Ishikawa (cell line): ENCODE results near the gene BICC1.

ENCODE experiments used
- CEBPB ChIP-seq: IDR thresholded peaks from 2 replicates; pipeline ENCODE4 v1.6.1; 2012
- CREB1 ChIP-seq: IDR thresholded peaks from 2 replicates; pipeline ENCODE4 v1.6.1; 2012; ENCODE audit warnings: low read depth
- EGR1 ChIP-seq: IDR thresholded peaks from 2 replicates; pipeline ENCODE4 v1.6.1; 2012
- EP300 ChIP-seq: IDR thresholded peaks from 2 replicates; pipeline ENCODE4 v1.6.1; 2012; ENCODE audit warnings: borderline replicate concordance
- FOXM1 ChIP-seq: IDR thresholded peaks from 2 replicates; pipeline ENCODE4 v1.6.1; 2012; ENCODE audit warnings: low read depth, borderline replicate concordance
- NFIC ChIP-seq: IDR thresholded peaks from 2 replicates; pipeline ENCODE4 v1.6.1; 2012
- RAD21 ChIP-seq: IDR thresholded peaks from 2 replicates; pipeline ENCODE4 v1.6.1; 2012; ENCODE audit warnings: low read depth
- TAF1 ChIP-seq: IDR thresholded peaks from 2 replicates; pipeline ENCODE4 v1.6.1; 2012; ENCODE audit warnings: low read depth, mild to moderate bottlenecking
- TCF12 ChIP-seq: IDR thresholded peaks from 2 replicates; pipeline ENCODE4 v1.6.1; 2012; ENCODE audit warnings: low read depth
- TEAD4 ChIP-seq: IDR thresholded peaks from 2 replicates; pipeline ENCODE4 v1.6.1; 2012
- YY1 ChIP-seq: IDR thresholded peaks from 2 replicates; pipeline ENCODE4 v1.6.1; 2012; ENCODE audit warnings: low read depth
- ZBTB7A ChIP-seq: IDR thresholded peaks from 2 replicates; pipeline ENCODE4 v1.6.1; 2012; ENCODE audit warnings: low read depth
- TF ChIP-seq, protein P1 (sequence below): IDR thresholded peaks from 2 replicates; pipeline ENCODE4 v1.6.1; 2012
- TF ChIP-seq, protein P2 (sequence below): IDR thresholded peaks from 2 replicates; pipeline ENCODE4 v1.6.1; 2012
- TF ChIP-seq, protein P3 (sequence below): IDR thresholded peaks from 2 replicates; pipeline ENCODE4 v1.6.1; 2012; ENCODE audit warnings: low read depth, mild to moderate bottlenecking

BICC1 gene

DNA sequence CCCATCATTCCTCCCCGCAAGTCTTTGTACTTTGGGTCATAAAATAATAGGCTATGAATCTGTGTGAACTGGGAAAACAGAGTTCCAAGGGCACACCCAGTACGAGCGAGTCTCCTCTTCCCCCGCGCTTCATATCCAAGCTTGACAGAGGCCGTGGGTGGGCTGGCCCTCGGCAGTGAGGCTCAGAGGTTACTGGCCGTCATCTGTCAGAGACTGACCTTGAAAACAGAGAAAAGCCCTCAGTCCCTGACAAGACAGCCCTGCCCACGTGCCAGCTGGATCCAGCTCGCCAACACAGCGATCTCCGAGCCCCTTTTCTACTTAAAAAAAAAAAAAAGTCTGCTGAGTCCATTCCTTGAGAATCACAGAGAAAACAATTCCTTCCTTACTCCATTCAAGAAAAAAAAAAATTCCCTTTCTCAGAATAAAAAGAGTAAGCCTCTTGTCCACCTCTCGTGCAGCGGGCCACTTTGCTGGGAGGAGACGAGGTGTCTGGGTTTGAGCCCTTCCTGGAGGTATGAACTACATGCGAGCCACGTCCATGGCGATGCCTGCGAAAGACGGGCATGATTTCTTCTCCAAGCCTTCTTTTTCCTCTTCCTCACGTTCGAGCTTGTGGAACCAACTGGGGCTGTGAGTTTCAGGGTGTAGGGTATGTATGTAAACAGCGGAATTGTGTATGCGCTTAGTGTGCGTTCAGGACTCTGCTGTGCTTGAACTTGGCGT is 744 bp upstream of the BICC1 start:
- TF ChIP-seq TAF1 (no peak), NFIC (no peak), ZBTB7A (no peak), YY1 (no peak)
- TF ChIP-seq, protein P1, sequence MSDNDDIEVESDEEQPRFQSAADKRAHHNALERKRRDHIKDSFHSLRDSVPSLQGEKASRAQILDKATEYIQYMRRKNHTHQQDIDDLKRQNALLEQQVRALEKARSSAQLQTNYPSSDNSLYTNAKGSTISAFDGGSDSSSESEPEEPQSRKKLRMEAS = no peak

DNA sequence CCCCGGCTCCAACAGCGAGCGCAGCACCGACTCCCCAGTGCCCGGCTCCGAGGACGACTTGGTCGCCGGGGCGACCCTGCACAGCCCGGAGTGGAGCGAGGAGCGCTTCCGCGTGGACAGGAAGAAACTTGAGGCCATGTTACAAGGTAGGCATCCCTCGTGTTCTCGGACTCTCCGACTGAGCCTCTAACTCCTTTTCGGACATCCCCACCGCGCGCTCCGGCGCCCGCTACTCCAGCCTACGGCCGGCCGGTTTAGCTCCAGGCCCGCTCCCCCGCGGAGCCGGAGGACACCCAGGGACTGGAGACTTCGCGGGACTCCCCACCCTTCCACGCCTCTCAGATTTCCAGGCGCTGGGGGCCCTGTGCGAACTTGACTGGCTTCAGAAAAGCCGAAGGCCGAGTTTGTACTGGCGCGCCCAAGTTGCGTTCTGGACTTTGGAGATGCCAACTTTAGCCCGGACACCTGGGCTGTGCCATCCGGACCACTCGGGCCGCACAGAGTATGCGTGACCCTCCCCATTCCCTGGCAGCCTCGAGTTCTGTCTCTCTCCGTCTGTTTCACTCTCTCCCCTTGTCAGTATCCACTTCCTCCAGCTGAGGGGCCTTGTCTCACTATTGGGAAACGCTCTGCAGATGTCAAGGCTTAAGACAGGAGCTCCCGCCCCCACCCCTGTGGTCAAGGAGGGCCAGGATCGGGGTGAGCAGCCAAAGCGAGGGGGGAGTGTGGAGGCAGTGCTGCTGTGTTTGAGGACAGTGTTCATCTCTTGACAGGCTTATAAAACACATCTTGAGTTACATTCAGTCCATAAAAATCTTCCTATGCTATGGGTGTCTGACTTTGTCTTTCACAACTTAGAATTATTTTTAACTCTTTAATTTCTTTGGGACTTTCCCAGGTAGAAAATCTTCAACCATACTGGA is 777 bp downstream of the BICC1 start:
- TF ChIP-seq CREB1 = no peak
- no peak for TF ChIP-seq TCF12
- TF ChIP-seq, protein P1 = peak; percentile 51; the same call in 1 of the 2 replicates

DNA sequence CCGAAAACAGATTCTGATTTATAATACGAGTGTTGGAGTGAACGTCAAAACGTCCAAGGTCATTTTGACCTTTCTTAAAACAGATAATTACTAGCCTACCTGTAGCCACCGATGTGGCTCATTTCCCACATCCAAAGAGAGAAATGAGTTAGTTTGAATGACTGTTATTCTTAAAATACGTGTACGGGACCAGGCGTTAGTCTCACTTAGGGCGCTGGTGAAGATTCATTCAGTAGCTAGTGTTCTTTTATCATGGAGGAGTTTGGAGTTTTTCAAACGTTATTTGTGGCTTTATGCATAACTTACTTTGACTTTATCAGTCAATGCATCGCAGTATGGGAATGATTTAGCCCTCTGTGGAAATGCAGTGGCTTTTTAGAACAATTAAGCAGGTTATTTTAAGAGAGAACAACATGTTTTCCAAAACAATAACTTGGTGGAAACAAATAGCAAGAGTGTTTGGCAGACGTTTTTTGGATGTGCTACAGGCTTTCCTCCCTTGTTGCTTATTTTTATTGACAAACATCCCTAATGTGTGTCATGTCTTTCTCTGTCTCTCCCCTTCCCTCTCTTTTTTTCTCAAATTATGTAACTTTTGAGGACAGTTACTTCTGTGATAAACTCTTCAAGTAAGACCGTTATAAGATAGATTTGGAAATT is 1.6 kb downstream of the BICC1 start:
- no peak for TF ChIP-seq EGR1
- TF ChIP-seq CEBPB = no peak
- TF ChIP-seq ZBTB7A = no peak
- TF ChIP-seq YY1 = no peak
- no peak for TF ChIP-seq CREB1
- TF ChIP-seq RAD21 = no peak
- TF ChIP-seq, protein P1 = no peak
- TF ChIP-seq TAF1 = no peak
- TF ChIP-seq NFIC = no peak
- TF ChIP-seq FOXM1 = no peak
- TF ChIP-seq TCF12 = no peak

DNA sequence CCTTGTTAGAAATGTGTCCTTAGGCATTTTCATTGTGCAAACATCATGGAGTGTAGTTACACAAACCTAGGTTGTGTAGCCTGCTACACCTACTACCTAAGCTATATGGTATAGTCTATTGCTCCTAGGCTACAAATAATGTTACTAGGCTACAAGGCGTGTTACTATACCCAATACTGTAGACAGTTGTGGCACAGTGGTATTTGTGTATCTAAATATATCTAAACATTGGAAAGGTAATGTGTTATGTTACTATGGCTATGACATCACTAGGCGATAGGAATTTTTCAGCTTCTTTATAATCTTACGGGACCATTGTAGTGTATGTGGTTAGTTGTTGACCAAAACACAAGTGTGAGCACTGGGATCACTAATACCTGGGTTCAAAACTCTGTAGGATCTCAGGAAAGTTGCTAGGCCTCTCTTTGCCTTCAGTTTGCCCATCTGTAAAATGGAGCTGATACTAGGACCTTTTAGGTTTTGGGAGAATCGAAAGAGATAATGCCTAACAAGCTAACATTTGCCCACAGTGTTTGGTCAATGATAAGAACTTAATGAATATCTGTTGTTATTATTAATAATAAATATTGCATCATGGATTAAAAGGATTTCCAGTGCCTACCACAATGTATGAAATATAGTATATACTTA is 2.7 kb downstream of the BICC1 start:
- TF ChIP-seq, protein P2, sequence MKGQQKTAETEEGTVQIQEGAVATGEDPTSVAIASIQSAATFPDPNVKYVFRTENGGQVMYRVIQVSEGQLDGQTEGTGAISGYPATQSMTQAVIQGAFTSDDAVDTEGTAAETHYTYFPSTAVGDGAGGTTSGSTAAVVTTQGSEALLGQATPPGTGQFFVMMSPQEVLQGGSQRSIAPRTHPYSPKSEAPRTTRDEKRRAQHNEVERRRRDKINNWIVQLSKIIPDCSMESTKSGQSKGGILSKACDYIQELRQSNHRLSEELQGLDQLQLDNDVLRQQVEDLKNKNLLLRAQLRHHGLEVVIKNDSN = no peak
- TF ChIP-seq ZBTB7A (no peak), EGR1 (no peak), CEBPB (no peak), YY1 (no peak), TAF1 (no peak), CREB1 (no peak), TCF12 (no peak), NFIC (no peak), EP300 (no peak), TEAD4 (no peak), RAD21 (no peak), FOXM1 (no peak)
- TF ChIP-seq, protein P3, sequence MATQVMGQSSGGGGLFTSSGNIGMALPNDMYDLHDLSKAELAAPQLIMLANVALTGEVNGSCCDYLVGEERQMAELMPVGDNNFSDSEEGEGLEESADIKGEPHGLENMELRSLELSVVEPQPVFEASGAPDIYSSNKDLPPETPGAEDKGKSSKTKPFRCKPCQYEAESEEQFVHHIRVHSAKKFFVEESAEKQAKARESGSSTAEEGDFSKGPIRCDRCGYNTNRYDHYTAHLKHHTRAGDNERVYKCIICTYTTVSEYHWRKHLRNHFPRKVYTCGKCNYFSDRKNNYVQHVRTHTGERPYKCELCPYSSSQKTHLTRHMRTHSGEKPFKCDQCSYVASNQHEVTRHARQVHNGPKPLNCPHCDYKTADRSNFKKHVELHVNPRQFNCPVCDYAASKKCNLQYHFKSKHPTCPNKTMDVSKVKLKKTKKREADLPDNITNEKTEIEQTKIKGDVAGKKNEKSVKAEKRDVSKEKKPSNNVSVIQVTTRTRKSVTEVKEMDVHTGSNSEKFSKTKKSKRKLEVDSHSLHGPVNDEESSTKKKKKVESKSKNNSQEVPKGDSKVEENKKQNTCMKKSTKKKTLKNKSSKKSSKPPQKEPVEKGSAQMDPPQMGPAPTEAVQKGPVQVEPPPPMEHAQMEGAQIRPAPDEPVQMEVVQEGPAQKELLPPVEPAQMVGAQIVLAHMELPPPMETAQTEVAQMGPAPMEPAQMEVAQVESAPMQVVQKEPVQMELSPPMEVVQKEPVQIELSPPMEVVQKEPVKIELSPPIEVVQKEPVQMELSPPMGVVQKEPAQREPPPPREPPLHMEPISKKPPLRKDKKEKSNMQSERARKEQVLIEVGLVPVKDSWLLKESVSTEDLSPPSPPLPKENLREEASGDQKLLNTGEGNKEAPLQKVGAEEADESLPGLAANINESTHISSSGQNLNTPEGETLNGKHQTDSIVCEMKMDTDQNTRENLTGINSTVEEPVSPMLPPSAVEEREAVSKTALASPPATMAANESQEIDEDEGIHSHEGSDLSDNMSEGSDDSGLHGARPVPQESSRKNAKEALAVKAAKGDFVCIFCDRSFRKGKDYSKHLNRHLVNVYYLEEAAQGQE = no peak
- TF ChIP-seq, protein P1 = no peak

DNA sequence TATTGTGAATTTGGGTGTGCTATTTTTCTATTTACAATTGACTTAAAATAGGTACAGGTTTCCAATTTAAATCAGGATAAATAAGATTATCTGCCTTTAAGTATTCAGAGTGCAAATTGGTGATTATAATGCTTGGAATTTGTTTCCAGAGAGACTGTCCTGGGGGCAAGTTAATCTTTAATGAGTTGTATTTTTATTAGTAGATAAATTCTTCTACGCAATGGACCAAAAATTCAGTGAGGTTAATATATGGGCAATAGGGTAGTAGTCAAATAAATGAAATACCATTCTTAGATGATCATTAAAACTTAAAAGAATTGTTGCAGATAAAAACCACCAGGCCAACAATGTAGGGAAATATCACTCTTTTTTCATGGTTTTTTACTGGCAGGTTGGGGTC is 3.4 kb downstream of the BICC1 start:
- TF ChIP-seq, protein P3 = no peak
- TF ChIP-seq EP300 (no peak), TAF1 (no peak), YY1 (no peak), CREB1 (no peak), TEAD4 (no peak), TCF12 (no peak), FOXM1 (no peak), CEBPB (no peak), RAD21 (no peak), EGR1 (no peak), ZBTB7A (no peak)
- TF ChIP-seq, protein P1 = no peak
- TF ChIP-seq, protein P2 = no peak
